Measurements from ENCODE around the gene PIF1. TPM values are rescaled to one million over a fixed set of nuclear protein-coding genes. Genes with fewer than 3 reads are reported as not detected.
A peak's percentile ranks its signal among the peaks of the same experiment; 100 is the strongest.

PIF1 gene
- total RNA-seq, 1 experiment from 2014 or later: 43.5 TPM

DNA sequence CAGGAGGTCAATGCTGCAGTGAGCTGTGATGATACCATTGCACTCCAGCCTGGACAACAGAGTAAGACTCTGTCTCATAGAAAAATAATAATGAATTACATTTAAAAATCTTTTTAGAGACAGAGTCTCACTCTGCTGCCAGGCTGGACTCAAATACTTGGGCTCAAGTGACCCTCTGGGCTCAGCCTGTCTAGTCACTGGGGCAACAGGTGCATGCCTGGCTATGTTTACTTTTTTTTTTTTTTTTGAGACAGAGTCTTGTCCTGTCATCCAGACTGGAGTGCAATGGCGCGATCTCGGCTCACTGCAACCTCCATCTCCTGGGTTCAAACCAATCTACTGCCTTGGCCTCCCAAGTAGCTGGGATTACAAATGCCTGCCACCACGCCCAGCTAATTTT, 8.2 kb upstream of the PIF1 start:
- H3K4me1 ChIP-seq (ENCODE audit: insufficient read depth, low read length): peaks cover 3% of the 10 kb centered on the region; the same call in 1 of the 2 replicates
- ChIA-PET POLR2A (ENCODE audit: unreplicated experiment) (interaction anchor here (0.6 kb wide), 1 partner anchor 60 kb away, joined by 5 read pairs; no protein-coding TSS in a partner anchor), CTCF (no interaction called here)
- no peaks in the 10 kb centered on the region for H3K9me2 ChIP-seq (replicated peaks; ENCODE audit: low read length)
- BruUV-seq (replicated peaks): no TSS peak
- DNase-seq: no peak
- H2AFZ ChIP-seq (ENCODE audit: low read length): no peak overlapping the region
- no peak overlapping the region for H3K4me3 ChIP-seq (ENCODE audit: low read length)
- no peaks in the 10 kb centered on the region for H3F3A ChIP-seq (ENCODE audit: low read length, unreplicated experiment)
- no peak overlapping the region for H3K27ac ChIP-seq (ENCODE audit: low read length)
- H3K4me2 ChIP-seq (ENCODE audit: low read length): no peak overlapping the region
- TF ChIP-seq, protein P1, sequence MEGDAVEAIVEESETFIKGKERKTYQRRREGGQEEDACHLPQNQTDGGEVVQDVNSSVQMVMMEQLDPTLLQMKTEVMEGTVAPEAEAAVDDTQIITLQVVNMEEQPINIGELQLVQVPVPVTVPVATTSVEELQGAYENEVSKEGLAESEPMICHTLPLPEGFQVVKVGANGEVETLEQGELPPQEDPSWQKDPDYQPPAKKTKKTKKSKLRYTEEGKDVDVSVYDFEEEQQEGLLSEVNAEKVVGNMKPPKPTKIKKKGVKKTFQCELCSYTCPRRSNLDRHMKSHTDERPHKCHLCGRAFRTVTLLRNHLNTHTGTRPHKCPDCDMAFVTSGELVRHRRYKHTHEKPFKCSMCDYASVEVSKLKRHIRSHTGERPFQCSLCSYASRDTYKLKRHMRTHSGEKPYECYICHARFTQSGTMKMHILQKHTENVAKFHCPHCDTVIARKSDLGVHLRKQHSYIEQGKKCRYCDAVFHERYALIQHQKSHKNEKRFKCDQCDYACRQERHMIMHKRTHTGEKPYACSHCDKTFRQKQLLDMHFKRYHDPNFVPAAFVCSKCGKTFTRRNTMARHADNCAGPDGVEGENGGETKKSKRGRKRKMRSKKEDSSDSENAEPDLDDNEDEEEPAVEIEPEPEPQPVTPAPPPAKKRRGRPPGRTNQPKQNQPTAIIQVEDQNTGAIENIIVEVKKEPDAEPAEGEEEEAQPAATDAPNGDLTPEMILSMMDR (conservative IDR thresholded peaks at IDR 0.05; ENCODE audit: low read depth, low read length): no peak
- TF ChIP-seq EZH2 (IDR thresholded peaks at IDR 0.05; ENCODE audit: low read length, unreplicated experiment) (no peak), EZH2phosphoT487 (IDR thresholded peaks at IDR 0.05; ENCODE audit: borderline replicate concordance, low read length) (no peak)
- no peak for ATAC-seq
- no peaks in the 10 kb centered on the region for H3K79me2 ChIP-seq (ENCODE audit: low read length)
- H3K36me3 ChIP-seq (ENCODE audit: low read depth, low read length): no peaks in the 10 kb centered on the region
- no peaks in the 10 kb centered on the region for H4K20me1 ChIP-seq (ENCODE audit: low read length)
- intact Hi-C loops (cut with micrococcal nuclease): no loop called here
- no peak overlapping the region for H3K9ac ChIP-seq (ENCODE audit: low read length)
- no peaks in the 10 kb centered on the region for H3K27me3 ChIP-seq (ENCODE audit: low read length)
- H3K9me3 ChIP-seq (ENCODE audit: low read length): no peaks in the 10 kb centered on the region

DNA sequence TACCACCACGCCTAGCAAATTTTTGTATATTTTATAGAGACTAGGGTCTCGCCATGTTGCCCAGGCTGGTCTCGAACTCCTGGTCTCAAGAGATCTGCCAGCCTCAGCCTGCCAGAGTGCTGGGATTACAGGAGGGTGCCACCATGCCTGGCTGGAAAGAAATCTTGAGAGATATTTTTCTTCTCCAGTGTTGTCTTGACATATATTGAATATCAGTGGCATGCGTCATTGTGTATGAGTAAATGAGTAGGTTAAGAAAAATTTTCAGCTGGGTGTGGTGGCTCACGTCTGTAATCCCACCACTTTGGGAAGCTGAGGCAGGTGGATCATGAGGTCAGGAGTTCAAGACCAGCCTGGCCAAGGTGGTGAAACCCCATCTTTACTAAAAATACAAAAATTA, 3.5 kb upstream of the PIF1 start:
- no peaks in the 10 kb centered on the region for H3K27me3 ChIP-seq (ENCODE audit: low read length)
- H3K9me2 ChIP-seq (replicated peaks; ENCODE audit: low read length): no peaks in the 10 kb centered on the region
- no TSS peak for BruUV-seq (replicated peaks)
- no peaks in the 10 kb centered on the region for H3K36me3 ChIP-seq (ENCODE audit: low read depth, low read length)
- TF ChIP-seq EZH2 (IDR thresholded peaks at IDR 0.05; ENCODE audit: low read length, unreplicated experiment): no peak
- TF ChIP-seq, protein P1 (conservative IDR thresholded peaks at IDR 0.05; ENCODE audit: low read depth, low read length): no peak
- no peak for TF ChIP-seq EZH2phosphoT487 (IDR thresholded peaks at IDR 0.05; ENCODE audit: borderline replicate concordance, low read length)
- peaks cover 11% of the 10 kb centered on the region for H3K79me2 ChIP-seq (ENCODE audit: low read length)
- no peaks in the 10 kb centered on the region for H3K9me3 ChIP-seq (ENCODE audit: low read length)
- peaks cover 5% of the 10 kb centered on the region for H3K4me1 ChIP-seq (ENCODE audit: insufficient read depth, low read length)
- H3K9ac ChIP-seq (ENCODE audit: low read length): no peak overlapping the region
- no peaks in the 10 kb centered on the region for H4K20me1 ChIP-seq (ENCODE audit: low read length)
- no peak overlapping the region for H2AFZ ChIP-seq (ENCODE audit: low read length)
- H3K4me2 ChIP-seq (ENCODE audit: low read length): no peak overlapping the region
- DNase-seq: peak; percentile 67
- intact Hi-C loops (cut with micrococcal nuclease): no loop called here
- ATAC-seq: no peak
- H3K4me3 ChIP-seq (ENCODE audit: low read length): no peak overlapping the region
- CTCF ChIA-PET: no interaction called here
- POLR2A ChIA-PET (ENCODE audit: unreplicated experiment): no interaction called here
- no peak overlapping the region for H3K27ac ChIP-seq (ENCODE audit: low read length)
- no peaks in the 10 kb centered on the region for H3F3A ChIP-seq (ENCODE audit: low read length, unreplicated experiment)

DNA sequence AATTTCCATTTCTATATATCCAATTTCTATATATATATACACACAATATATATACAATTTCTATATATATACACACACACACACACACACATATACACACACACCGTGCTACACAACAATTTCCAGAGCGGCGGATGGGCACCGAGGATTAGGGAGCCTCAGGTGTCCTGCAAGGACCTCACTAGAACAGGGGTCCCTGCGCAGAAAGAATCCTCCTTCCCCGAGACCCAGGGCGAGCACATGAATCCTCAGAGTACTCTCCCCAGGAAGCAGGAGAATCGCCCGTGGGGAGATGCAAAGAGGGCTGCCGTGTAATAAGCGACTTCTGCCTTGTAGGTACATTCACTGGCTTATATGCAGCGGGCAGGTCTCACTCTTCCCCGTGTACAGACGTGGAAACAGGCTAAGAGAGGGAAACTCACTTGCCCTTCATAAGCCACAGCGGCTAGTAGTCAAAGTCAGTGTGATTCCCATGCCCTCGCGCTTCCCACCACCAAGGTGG, 467 bp downstream of the PIF1 start:
- Histone ChIP-seq H3F3A (ENCODE audit: low read length, unreplicated experiment) (no peaks in the 10 kb centered on the region), H4K20me1 (ENCODE audit: low read length) (no peaks in the 10 kb centered on the region), H3K27ac (ENCODE audit: low read length) (no peak overlapping the region), H3K79me2 (ENCODE audit: low read length) (peaks cover 26% of the 10 kb centered on the region), H3K4me3 (ENCODE audit: low read length) (peak overlapping the region; percentile 86), H3K9ac (ENCODE audit: low read length) (peak overlapping the region; percentile 71), H3K36me3 (ENCODE audit: low read depth, low read length) (no peaks in the 10 kb centered on the region), H3K9me3 (ENCODE audit: low read length) (no peaks in the 10 kb centered on the region), H3K9me2 (replicated peaks; ENCODE audit: low read length) (no peaks in the 10 kb centered on the region), H3K4me2 (ENCODE audit: low read length) (peak overlapping the region; percentile 90), H3K27me3 (ENCODE audit: low read length) (no peaks in the 10 kb centered on the region), H3K4me1 (ENCODE audit: insufficient read depth, low read length) (peaks cover 5% of the 10 kb centered on the region), H2AFZ (ENCODE audit: low read length) (peak overlapping the region; percentile 79)
- CTCF ChIA-PET: no interaction called here
- peak; percentile 5 for ATAC-seq
- POLR2A ChIA-PET (ENCODE audit: unreplicated experiment): no interaction called here
- TF ChIP-seq EZH2 (IDR thresholded peaks at IDR 0.05; ENCODE audit: low read length, unreplicated experiment) (no peak), EZH2phosphoT487 (IDR thresholded peaks at IDR 0.05; ENCODE audit: borderline replicate concordance, low read length) (no peak)
- TF ChIP-seq, protein P1 (conservative IDR thresholded peaks at IDR 0.05; ENCODE audit: low read depth, low read length): no peak
- intact Hi-C loops (cut with micrococcal nuclease): no loop called here
- DNase-seq: no peak
- BruUV-seq (replicated peaks): TSS peak; percentile 60
